Stimulated activated CD8-positive, alpha-beta memory T cell treated with anti-CD3 and anti-CD28 coated beads, Interleukin-4, amount 100 ng/mL, for 1 hour (primary cell): ENCODE data around the gene SLC31A1.
"Not testable (repeated sequence)": the region's sequence is repeated elsewhere in the genome, so short reads cannot be mapped to it uniquely, and the experiment has no call there.

Source experiments
- DNase-seq, 2 donors: peaks; one replicate each; pipeline ENCODE4 v3.0.0-alpha.2; 2020; ENCODE audit warnings: low read depth in 2 of 2, low spot score in 1 of 2

The SLC31A1 gene

GRCh38 chr9:113220467-113221002, 809 bp upstream of the SLC31A1 start:
- no peak for DNase-seq

- no peak for DNase-seq
Observed at GRCh38 chr9:113221800-113222481, 597 bp downstream of the SLC31A1 start.

DNA sequence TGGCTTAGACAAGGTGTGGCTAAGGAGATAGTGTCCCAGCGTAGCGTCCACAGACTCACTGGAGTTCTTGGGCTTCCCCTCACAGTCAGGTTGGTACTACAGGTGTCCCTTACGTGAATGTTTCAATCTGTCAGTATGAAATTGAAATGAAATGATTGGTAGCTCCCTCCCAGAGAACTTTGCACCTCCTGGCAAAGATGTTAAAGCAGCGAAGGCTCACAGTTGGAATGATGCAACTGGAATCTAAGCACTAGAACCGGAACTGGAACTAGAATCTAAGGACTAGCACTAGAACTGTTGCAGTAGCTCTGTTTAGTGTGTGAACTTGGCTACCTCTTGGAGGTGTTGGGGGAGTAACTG, 1.1 kb downstream of the SLC31A1 start:
- DNase-seq, result no peak

DNA sequence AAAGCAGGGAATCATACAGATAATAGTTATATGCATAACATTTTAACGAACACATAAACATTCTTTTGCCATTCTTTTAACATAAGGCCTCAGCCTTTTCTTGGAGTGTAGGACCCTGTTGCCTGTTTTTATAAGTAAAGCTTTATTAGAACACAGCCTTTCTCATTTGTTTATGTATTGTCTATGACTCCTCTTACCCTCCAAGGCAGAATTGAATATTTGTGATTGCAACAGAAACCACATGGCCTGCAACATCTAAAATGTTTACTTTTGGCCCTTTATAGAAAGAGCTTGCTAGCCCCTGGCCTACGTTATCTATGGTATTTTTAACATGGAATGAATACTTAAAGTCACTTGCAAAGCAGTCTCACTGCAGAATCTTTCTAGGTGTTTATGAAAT, 2.6 kb downstream of the SLC31A1 start:
- DNase-seq, result no peak

GRCh38 chr9:113227436-113227835, 6.1 kb downstream of the SLC31A1 start:
- no peak for DNase-seq

GRCh38 chr9:113228130-113228665, 6.9 kb downstream of the SLC31A1 start:
- no peak for DNase-seq

DNA sequence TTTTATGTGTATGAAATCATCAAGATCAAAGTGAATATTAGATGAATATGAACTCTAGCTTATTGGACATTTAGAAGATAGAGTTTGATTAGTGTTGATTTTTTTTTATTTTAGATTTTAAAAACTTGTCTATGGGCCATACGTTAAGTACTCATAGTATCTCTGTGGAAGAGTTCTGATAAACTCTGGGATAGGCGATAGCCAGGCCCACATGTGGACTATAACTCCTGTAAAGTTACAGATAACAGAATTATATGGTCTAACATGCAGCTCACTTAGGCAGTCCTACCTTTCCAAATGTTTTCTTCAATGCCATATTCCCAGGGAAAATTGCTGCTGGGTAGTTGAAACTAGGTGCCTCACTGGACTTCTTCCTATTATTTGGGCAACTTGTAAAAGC, 10.4 kb downstream of the SLC31A1 start:
- no peak for DNase-seq

DNA sequence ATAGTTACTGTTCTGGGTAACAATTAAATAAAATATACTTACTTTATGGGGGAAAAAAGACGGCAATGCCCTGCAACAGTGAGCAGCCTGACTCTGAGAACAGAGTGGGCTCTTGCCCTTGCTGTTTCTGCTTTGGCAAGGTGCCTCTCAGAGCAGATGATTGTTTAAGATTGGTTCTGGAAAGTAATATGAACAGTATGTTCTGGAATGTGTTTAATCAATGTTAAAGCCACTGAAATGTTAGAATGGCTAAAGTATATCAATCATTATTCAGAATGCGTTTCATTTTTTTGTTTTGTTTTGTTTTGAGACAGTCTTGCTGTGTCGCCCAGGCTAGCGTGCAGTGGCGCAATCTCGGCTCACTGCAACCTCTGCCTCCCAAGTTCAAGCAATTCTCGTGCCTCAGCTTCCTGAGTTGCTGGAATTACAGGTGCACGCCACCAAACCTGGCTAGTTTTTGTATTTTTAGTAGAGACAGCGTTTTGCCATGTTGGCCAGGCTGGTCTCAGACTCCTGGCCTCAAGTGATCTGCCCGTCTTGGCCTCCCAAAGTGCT, 14.4 kb downstream of the SLC31A1 start:
- DNase-seq, result not testable (repeated sequence)

GRCh38 chr9:113237026-113237425, 15.7 kb downstream of the SLC31A1 start:
- no peak for DNase-seq

DNA sequence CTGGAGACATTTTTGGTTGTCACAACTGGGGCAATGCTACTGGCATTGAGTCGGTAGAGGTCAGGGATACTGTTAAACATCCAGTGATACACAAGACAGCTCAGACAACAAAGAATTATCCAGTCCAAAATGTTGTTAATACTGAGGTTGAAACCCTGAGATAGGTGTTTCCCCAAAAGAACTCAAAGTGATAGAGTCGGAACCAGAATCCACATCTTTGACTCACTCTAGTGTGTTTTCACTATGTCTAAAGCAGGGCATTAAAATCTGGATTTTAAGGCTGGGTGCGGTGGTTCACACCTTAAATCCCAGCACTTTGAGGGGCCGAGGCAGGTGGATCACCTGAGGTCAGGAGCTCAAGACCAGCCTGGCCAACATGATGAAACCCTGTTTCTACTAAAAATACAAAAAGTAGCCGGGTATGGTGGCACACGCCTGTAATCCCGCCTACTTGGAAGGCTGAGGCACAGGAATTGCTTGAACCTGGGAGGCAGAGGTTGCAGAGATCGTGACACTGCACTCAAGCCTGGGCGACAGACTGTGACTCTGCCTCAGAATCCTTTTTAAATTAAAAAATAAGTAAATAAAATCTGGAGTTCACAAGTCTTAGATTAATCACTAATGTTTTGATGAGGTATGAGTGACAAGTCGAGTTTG, 17.0 kb downstream of the SLC31A1 start:
- no peak for DNase-seq

- no peak for DNase-seq
Observed at GRCh38 chr9:113238859-113239232, 17.5 kb downstream of the SLC31A1 start.

DNA sequence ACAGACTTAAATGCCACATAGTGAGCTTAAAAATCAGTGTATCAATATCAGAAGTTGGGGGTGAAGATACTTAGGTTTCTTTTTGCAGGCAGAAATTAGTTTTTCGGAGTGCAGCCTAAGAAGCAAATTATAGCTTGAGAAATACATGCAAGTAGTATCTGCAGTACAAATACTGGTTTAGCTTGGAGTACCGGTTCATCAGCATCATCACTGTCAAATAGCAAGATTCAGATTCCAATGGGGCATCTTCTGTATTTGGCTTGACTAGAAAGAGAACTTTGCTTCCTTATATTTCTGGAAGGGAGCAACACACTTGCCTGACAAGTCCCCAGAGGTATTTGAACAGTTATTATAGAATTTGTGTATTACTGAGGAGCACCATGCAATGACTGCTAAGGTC, 19.8 kb downstream of the SLC31A1 start:
- no peak for DNase-seq

DNA sequence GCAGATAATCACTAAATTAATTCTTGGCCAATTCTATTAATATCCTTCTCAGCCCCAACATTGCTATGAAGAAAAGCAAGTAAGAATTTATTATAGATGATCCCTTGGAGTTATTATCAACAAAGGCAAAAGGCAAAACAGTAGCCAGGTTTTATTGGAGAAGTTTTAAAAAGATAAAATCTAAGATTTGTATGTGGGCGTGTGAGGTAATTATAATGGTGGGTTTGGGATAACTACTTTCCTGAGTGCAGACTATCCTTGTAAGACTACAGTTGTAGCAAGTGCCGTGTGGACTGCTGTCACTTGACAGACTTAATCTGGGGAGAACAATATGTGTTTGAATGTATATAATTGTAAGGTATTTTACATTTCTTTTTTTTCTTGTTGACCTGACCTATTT, 23.2 kb downstream of the SLC31A1 start:
- no peak for DNase-seq

DNA sequence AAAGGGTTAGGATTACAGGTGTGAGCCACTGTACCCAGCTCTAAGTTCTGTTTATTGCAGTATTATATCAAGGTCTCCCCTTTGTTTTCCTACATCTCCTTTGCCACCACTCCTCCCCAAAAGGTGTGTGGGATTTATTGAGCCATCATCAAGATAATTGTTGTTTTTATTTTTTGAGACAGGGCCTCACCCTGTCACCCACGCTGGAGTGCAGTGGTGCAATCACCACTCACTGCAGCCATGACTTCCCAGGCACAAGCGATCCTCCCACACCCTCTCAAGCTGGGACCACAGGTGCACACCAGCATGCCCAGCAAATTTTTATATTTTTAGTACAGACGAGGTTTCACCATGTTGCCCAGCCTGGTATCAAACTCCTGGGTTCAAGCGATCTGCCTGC, 24.6 kb downstream of the SLC31A1 start:
- DNase-seq, result no peak

GRCh38 chr9:113246928-113247327, 25.6 kb downstream of the SLC31A1 start:
- DNase-seq, result no peak

- no peak for DNase-seq
Observed at GRCh38 chr9:113247640-113248039, 26.3 kb downstream of the SLC31A1 start.

DNA sequence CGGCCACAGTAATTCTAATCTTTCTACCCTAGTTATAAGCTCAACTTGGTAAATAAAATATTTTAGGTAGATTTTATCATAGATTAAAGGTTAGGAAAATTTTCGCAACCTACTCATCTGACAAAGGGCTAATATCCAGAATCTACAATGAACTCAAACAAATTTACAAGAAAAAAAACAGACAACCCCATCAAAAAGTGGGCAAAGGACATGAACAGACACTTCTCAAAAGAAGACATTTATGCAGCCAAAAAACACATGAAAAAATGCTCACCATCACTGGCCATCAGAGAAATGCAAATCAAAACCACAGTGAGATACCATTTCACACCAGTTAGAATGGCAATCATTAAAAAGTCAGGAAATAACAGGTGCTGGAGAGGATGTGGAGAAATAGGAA, 28.3 kb downstream of the SLC31A1 start:
- not testable (repeated sequence) for DNase-seq

DNA sequence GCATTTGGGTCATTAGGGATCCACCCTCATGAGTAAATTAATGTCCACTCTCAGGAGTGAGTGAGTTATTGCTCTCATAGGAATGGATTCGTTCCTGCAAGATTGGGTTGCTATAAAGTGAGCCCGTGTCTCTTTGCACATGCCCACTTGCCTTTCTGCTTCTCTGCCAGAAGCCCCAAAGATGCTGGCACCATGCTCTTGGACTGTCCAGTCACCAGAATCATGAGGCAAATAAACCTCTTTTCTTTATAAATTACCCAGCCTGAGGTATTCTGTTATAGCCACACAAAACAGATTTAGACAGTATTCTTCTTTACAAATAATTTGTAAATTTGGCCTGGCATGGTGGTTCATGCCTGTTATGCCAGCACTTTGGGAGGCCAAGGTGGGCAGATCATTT, 29.5 kb downstream of the SLC31A1 start:
- DNase-seq, result no peak

DNA sequence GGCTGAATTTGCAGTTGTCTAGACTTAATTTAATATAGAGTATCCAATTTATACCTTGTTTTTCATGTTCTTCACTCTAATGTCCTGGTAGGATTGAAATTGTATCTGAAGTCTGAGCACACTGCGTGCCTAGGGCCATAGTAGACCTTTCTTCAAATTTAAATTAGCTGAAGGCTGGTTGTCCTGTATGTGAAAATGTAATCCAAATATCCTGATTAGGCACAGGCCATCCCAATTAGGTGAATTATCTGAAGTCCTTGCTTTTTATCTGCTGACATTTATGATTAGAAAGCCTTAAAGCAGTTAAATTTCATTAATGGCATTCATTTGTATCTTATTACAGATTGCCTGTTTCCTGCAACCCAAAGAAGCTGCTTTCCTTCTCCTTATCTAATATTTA, 33.6 kb downstream of the SLC31A1 start:
- DNase-seq, result no peak

DNA sequence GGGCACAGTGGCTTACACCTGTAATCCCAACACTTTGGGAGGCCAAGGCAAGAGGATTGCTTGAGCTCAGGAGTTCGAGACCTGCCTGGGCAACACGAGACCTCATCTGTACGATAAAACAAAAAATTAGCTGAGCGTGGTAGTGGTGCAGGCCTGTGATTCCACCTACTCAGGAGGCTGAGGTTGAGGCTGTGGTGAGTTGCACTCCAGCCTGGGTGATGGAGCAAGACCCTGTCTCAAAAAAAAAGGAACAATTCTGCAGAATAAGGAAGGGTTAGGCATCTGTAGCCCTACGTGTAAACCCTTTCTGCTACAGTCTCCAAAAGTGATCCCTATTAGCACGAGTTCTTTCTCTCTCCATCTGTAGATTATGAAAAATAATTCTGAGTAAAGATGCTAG, 34.1 kb downstream of the SLC31A1 start:
- no peak for DNase-seq

- DNase-seq, result no peak
Observed at GRCh38 chr9:113257863-113258262, 36.5 kb downstream of the SLC31A1 start.

DNA sequence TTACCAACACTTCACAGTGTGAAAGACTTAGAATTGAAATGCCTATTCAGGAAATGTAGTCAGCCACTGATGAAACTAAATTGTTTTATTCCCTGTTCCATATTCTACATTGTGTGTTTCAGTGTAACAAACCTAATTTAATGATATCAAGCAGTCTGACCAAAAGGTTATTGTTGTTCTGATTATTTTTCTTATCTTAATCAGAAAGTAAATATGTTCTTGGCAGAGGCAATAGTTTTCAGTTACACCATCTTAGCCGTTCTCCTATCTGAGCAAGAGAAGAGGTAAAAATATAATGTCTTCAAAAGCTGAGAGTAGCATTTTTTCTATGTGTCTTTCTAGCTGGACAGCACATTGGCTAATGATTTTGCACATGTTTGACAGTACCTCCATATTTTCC, 36.9 kb downstream of the SLC31A1 start:
- DNase-seq, result no peak
